ENCODE data around the gene ZNF827. TPM values are rescaled to one million over a fixed set of nuclear protein-coding genes. Genes with fewer than 3 reads are reported as not detected.

ZNF827 gene
- polyA plus RNA-seq, 1 donor from 2014 or later, result 12.1 TPM

- Histone ChIP-seq H3K36me3 (ENCODE audit: insufficient read depth, low read length) (no peaks in the 10 kb centered on the region), H3K27ac (ENCODE audit: low read length) (no peak overlapping the region), H4K20me1 (ENCODE audit: insufficient read depth) (no peaks in the 10 kb centered on the region), H3K4me3 (ENCODE audit: low read length) (no peak overlapping the region), H2AFZ (ENCODE audit: low read depth, low read length) (no peak overlapping the region), H3F3A (ENCODE audit: insufficient read depth, low read length, poor library complexity, severe bottlenecking) (no peaks in the 10 kb centered on the region), H3K9ac (ENCODE audit: low read length) (no peak overlapping the region), H3K9me2 (ENCODE audit: insufficient read depth, low read length) (no peaks in the 10 kb centered on the region), H3K9me3 (ENCODE audit: low read length) (no peaks in the 10 kb centered on the region), H3K27me3 (ENCODE audit: insufficient read depth, low read depth, low read length) (no peaks in the 10 kb centered on the region), H3K79me2 (replicated peaks; ENCODE audit: insufficient read depth, low read length) (peaks cover 90% of the 10 kb centered on the region), H3K4me2 (ENCODE audit: low read length) (no peak overlapping the region)
- no peak for TF ChIP-seq SMC3 (conservative IDR thresholded peaks at IDR 0.05; ENCODE audit: poor library complexity)
- TF ChIP-seq POLR2AphosphoS5 (IDR thresholded peaks at IDR 0.05), result no peak
- TF ChIP-seq REST (IDR thresholded peaks at IDR 0.05; ENCODE audit: borderline replicate concordance), result no peak
- no peak for TF ChIP-seq MXI1 (conservative IDR thresholded peaks at IDR 0.05; ENCODE audit: poor library complexity, severe bottlenecking)
- TF ChIP-seq CTCF (IDR thresholded peaks at IDR 0.05; ENCODE audit: poor library complexity, severe bottlenecking), result no peak
- no peak for TF ChIP-seq RAD21 (conservative IDR thresholded peaks at IDR 0.05)
- no peak for TF ChIP-seq TAF1 (IDR thresholded peaks at IDR 0.05; ENCODE audit: low read depth)
- no peak for TF ChIP-seq EZH2 (IDR thresholded peaks at IDR 0.05; ENCODE audit: borderline replicate concordance, insufficient read depth, low read length, poor library complexity, severe bottlenecking)
- TF ChIP-seq EP300 (conservative IDR thresholded peaks at IDR 0.05; ENCODE audit: poor library complexity, severe bottlenecking), result no peak
These were observed 17.4 kb downstream of the ZNF827 start for GRCh38 chr4:145921231-145921630.

- no peaks in the 10 kb centered on the region for H4K20me1 ChIP-seq (ENCODE audit: insufficient read depth)
- H3K27ac ChIP-seq (ENCODE audit: low read length), result no peak overlapping the region
- H3K9me2 ChIP-seq (ENCODE audit: insufficient read depth, low read length), result no peaks in the 10 kb centered on the region
- no peak overlapping the region for H2AFZ ChIP-seq (ENCODE audit: low read depth, low read length)
- no peaks in the 10 kb centered on the region for H3K36me3 ChIP-seq (ENCODE audit: insufficient read depth, low read length)
- no peak overlapping the region for H3K4me3 ChIP-seq (ENCODE audit: low read length)
- H3K79me2 ChIP-seq (replicated peaks; ENCODE audit: insufficient read depth, low read length), result peaks cover 88% of the 10 kb centered on the region
- no peak for TF ChIP-seq EZH2 (IDR thresholded peaks at IDR 0.05; ENCODE audit: borderline replicate concordance, insufficient read depth, low read length, poor library complexity, severe bottlenecking)
- TF ChIP-seq EP300 (conservative IDR thresholded peaks at IDR 0.05; ENCODE audit: poor library complexity, severe bottlenecking), result no peak
- no peak for TF ChIP-seq POLR2AphosphoS5 (IDR thresholded peaks at IDR 0.05)
- TF ChIP-seq REST (IDR thresholded peaks at IDR 0.05; ENCODE audit: borderline replicate concordance), result no peak
- no peak for TF ChIP-seq CTCF (IDR thresholded peaks at IDR 0.05; ENCODE audit: poor library complexity, severe bottlenecking)
- no peaks in the 10 kb centered on the region for H3F3A ChIP-seq (ENCODE audit: insufficient read depth, low read length, poor library complexity, severe bottlenecking)
- no peak overlapping the region for H3K4me2 ChIP-seq (ENCODE audit: low read length)
- H3K27me3 ChIP-seq (ENCODE audit: insufficient read depth, low read depth, low read length), result no peaks in the 10 kb centered on the region
- no peaks in the 10 kb centered on the region for H3K9me3 ChIP-seq (ENCODE audit: low read length)
- no peak overlapping the region for H3K9ac ChIP-seq (ENCODE audit: low read length)
These were observed 18.4 kb downstream of the ZNF827 start for GRCh38 chr4:145920205-145920604.

Measured in neural cell (in vitro differentiated cells).